GM18502 (cell line): ENCODE measurements around the gene CBX2.

ENCODE experiments used
- ATAC-seq: cut with Tn5 transposase; IDR thresholded peaks from one replicate; pipeline ENCODE4 v1.9.1; 2021; ENCODE audit warnings: mild to moderate bottlenecking; ENCODE audit not compliant: unreplicated experiment, poor library complexity

The CBX2 gene

GRCh38 chr17:79785900-79786810 is 8.2 kb downstream of the CBX2 start:
- no peak for ATAC-seq

GRCh38 chr17:79786930-79787643 is 9.1 kb downstream of the CBX2 start:
- ATAC-seq = no peak

GRCh38 chr17:79788455-79788854 is 10.5 kb downstream of the CBX2 start:
- no peak for ATAC-seq

GRCh38 chr17:79788989-79789942 is 11.3 kb downstream of the CBX2 start:
- no peak for ATAC-seq

- ATAC-seq = no peak
Observed at GRCh38 chr17:79789943-79790804, 12.2 kb downstream of the CBX2 start.

GRCh38 chr17:79790805-79791734 is 13.1 kb downstream of the CBX2 start:
- no peak for ATAC-seq

- no peak for ATAC-seq
Observed at GRCh38 chr17:79791735-79792161, 13.8 kb downstream of the CBX2 start.

GRCh38 chr17:79792341-79792871 is 14.5 kb downstream of the CBX2 start:
- no peak for ATAC-seq

- ATAC-seq = no peak
Observed at GRCh38 chr17:79792984-79793923, 15.3 kb downstream of the CBX2 start.

- no peak for ATAC-seq
Observed at GRCh38 chr17:79793924-79794304, 16.0 kb downstream of the CBX2 start.

GRCh38 chr17:79794659-79795511 is 16.9 kb downstream of the CBX2 start:
- ATAC-seq = no peak

- no peak for ATAC-seq
Observed at GRCh38 chr17:79795795-79796443, 18.0 kb downstream of the CBX2 start.

GRCh38 chr17:79796444-79796762 is 18.5 kb downstream of the CBX2 start:
- ATAC-seq = no peak

GRCh38 chr17:79796763-79797491 is 19.0 kb downstream of the CBX2 start, which contains the start of gene CBX8:
Gene CBX8 (minus strand): TSS chr17:79797077. CDS start chr17:79796998, 79 bp downstream.
- peak; percentile 85 for ATAC-seq
